ENCODE measurements around the gene SARDH. TPM values are rescaled to one million over a fixed set of nuclear protein-coding genes. Genes with fewer than 3 reads are reported as not detected.

The SARDH gene
- total RNA-seq, 1 donor from 2014 or later: 0.56 TPM

- Mint-ChIP-seq H3K4me3 (ENCODE audit: unreplicated experiment) (no peak overlapping the region), H3K36me3 (ENCODE audit: unreplicated experiment) (no peaks in the 10 kb centered on the region), H3K4me1 (ENCODE audit: unreplicated experiment) (peaks cover 4% of the 10 kb centered on the region), H3K27ac (ENCODE audit: unreplicated experiment) (no peak overlapping the region), H3K27me3 (ENCODE audit: unreplicated experiment) (peaks cover 16% of the 10 kb centered on the region), H3K9me3 (ENCODE audit: unreplicated experiment) (no peaks in the 10 kb centered on the region)
- peak; percentile 77 for DNase-seq (ENCODE audit: extremely low spot score, unreplicated experiment)
- TF ChIP-seq, protein P1, sequence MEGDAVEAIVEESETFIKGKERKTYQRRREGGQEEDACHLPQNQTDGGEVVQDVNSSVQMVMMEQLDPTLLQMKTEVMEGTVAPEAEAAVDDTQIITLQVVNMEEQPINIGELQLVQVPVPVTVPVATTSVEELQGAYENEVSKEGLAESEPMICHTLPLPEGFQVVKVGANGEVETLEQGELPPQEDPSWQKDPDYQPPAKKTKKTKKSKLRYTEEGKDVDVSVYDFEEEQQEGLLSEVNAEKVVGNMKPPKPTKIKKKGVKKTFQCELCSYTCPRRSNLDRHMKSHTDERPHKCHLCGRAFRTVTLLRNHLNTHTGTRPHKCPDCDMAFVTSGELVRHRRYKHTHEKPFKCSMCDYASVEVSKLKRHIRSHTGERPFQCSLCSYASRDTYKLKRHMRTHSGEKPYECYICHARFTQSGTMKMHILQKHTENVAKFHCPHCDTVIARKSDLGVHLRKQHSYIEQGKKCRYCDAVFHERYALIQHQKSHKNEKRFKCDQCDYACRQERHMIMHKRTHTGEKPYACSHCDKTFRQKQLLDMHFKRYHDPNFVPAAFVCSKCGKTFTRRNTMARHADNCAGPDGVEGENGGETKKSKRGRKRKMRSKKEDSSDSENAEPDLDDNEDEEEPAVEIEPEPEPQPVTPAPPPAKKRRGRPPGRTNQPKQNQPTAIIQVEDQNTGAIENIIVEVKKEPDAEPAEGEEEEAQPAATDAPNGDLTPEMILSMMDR (IDR thresholded peaks at IDR 0.05): no peak
These were observed 3.6 kb upstream of the SARDH start for GRCh38 chr9:133741716-133742115.

DNA sequence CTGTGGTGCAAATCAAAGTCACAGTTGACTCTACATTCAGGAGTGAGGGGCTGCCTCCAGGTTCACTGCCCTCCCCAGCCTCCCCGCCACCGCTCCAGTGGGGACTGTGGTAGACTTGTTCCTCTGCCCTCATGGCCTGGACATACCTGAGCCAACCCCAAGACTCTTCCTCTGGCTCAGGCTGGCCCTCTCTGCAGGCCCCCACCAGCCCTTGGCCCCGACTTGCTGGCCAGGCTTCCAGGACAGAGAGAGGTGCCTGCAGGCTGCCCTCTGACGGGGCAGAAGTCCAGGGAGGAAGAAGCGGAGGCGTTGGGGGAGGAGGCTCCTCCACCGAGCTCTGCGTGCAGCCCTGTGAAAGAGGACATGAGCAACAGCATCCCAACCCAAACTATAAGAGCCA, 2.8 kb upstream of the SARDH start:
- H3K9me3 Mint-ChIP-seq (ENCODE audit: unreplicated experiment): no peaks in the 10 kb centered on the region
- no peak overlapping the region for H3K27ac Mint-ChIP-seq (ENCODE audit: unreplicated experiment)
- DNase-seq (ENCODE audit: extremely low spot score, unreplicated experiment): peak; percentile 73
- no peak overlapping the region for H3K4me3 Mint-ChIP-seq (ENCODE audit: unreplicated experiment)
- peaks cover 4% of the 10 kb centered on the region for H3K4me1 Mint-ChIP-seq (ENCODE audit: unreplicated experiment)
- TF ChIP-seq, protein P1 (IDR thresholded peaks at IDR 0.05): no peak
- peaks cover 14% of the 10 kb centered on the region for H3K27me3 Mint-ChIP-seq (ENCODE audit: unreplicated experiment)
- no peaks in the 10 kb centered on the region for H3K36me3 Mint-ChIP-seq (ENCODE audit: unreplicated experiment)

DNA sequence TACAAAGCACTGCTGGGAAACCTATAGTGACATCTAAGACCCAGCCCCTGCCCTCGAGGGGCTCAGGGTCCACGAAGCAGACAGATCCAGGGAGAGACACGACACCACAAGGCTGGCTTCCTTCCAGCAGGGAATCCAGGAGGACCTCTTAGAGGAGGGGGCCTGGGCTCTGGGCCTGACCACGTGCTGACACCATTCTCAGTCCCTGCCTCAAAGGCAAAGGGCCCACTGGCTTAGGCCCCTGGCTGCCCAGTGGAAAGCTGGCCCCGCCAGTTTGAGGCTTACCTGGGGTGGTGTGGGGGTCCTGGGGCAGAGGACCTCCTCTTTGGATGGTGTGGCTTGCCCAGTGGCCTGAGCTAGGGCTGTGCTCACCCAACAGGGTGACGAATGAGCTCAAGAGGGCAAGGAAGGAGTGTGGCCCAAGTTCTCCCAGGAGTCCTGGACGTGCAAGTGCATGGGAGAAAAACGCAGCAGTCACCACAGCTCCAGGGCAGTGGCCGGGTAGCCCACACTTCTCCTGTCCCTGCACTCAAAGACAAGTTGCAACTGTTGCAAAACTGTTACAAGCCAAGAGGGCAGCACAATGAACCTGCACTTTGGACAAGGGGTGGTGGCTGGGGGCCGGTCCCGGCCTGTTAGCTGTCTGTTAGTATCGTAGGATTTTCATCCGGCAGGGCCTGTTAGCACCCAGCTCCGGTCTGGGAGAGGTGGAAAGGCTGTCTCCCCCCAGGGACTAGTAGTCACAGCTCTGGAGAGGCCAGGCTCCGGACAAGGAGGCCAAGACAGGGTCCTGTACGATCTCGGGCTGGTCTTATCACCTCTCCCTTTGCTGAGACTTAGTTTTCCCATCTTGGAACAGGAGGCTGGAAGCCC, 1.5 kb upstream of the SARDH start:
- TF ChIP-seq, protein P1 (IDR thresholded peaks at IDR 0.05): no peak
- no peaks in the 10 kb centered on the region for H3K36me3 Mint-ChIP-seq (ENCODE audit: unreplicated experiment)
- no peak overlapping the region for H3K27ac Mint-ChIP-seq (ENCODE audit: unreplicated experiment)
- peaks cover 15% of the 10 kb centered on the region for H3K27me3 Mint-ChIP-seq (ENCODE audit: unreplicated experiment)
- H3K4me3 Mint-ChIP-seq (ENCODE audit: unreplicated experiment): no peak overlapping the region
- H3K9me3 Mint-ChIP-seq (ENCODE audit: unreplicated experiment): no peaks in the 10 kb centered on the region
- DNase-seq (ENCODE audit: extremely low spot score, unreplicated experiment): peak; percentile 82
- H3K4me1 Mint-ChIP-seq (ENCODE audit: unreplicated experiment): peaks cover 4% of the 10 kb centered on the region

GRCh38 chr9:133738640-133739225, 581 bp upstream of the SARDH start:
- Mint-ChIP-seq H3K36me3 (ENCODE audit: unreplicated experiment) (no peaks in the 10 kb centered on the region), H3K27me3 (ENCODE audit: unreplicated experiment) (peaks cover 10% of the 10 kb centered on the region), H3K27ac (ENCODE audit: unreplicated experiment) (no peak overlapping the region), H3K9me3 (ENCODE audit: unreplicated experiment) (no peaks in the 10 kb centered on the region), H3K4me1 (ENCODE audit: unreplicated experiment) (peaks cover 4% of the 10 kb centered on the region), H3K4me3 (ENCODE audit: unreplicated experiment) (peak overlapping the region; percentile 18)
- peak; percentile 73 for DNase-seq (ENCODE audit: extremely low spot score, unreplicated experiment)
- TF ChIP-seq, protein P1 (IDR thresholded peaks at IDR 0.05): no peak

- H3K4me1 Mint-ChIP-seq (ENCODE audit: unreplicated experiment): peaks cover 4% of the 10 kb centered on the region
- DNase-seq (ENCODE audit: extremely low spot score, unreplicated experiment): peak; percentile 70
- H3K36me3 Mint-ChIP-seq (ENCODE audit: unreplicated experiment): no peaks in the 10 kb centered on the region
- TF ChIP-seq, protein P1 (IDR thresholded peaks at IDR 0.05): no peak
- no peaks in the 10 kb centered on the region for H3K9me3 Mint-ChIP-seq (ENCODE audit: unreplicated experiment)
- no peak overlapping the region for H3K27ac Mint-ChIP-seq (ENCODE audit: unreplicated experiment)
- no peak overlapping the region for H3K4me3 Mint-ChIP-seq (ENCODE audit: unreplicated experiment)
- H3K27me3 Mint-ChIP-seq (ENCODE audit: unreplicated experiment): peaks cover 10% of the 10 kb centered on the region
These were observed 930 bp downstream of the SARDH start for GRCh38 chr9:133737071-133737773.
